NCI-H2196 treated with DMSO at 0.1 percent for 48 hours (cell line): ENCODE measurements around the gene ZSWIM4.
"Not testable (repeated sequence)": the region's sequence is repeated elsewhere in the genome, so short reads cannot be mapped to it uniquely, and the experiment has no call there.

Source experiments
- DNase-seq: peaks from one replicate; lab custom pipeline; 2025; ENCODE audit not compliant: unreplicated experiment; lab: John Stamatoyannopoulos, UW

ZSWIM4 gene

GRCh38 chr19:13848798-13849676 is 53.8 kb downstream of the ZSWIM4 start:
- DNase-seq: no peak

DNA sequence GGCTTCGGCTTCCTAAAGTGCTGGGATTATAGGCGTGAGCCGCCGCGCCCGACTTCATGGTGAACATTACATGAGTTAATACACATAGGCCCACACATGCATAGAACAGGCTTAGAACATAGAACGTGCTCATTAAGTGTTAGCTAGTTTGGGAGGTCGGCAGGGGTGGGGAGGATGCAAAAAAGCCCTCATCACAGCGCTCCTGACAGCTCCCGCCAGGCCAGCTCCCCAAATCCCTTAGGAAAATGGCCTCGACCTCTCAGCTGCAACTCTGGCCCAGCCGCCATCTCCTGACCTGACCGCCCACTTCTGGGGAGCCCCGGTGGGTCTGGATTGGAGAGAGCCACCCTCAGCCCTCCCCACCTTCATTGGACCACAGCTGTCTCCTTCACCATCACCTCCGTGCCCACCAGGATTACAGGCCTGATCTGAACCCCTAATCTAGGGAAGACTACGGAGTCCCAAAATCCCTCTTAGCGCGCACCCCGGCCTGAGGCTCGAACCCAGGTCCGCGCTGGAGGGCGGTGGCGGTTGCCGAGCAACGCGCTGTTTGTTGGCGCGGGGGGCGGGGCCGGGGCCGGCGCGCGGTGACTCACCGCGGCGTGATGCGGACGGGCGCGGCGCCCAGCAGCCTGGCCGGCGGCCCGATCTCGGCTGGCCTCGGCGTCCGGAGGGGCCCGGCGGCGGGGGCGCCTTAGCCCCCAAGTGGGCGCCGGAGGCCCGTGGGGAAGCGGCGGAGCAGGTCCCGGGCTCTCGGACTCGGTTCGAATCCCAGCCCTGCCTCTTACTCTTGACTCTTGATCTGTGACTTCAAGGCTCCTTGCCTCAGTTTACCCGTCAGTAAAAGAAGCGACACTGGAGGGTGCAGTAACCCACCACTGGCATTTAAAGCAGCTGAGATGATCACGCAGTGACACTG is 55.0 kb downstream of the ZSWIM4 start:
- DNase-seq: peak; percentile 40

DNA sequence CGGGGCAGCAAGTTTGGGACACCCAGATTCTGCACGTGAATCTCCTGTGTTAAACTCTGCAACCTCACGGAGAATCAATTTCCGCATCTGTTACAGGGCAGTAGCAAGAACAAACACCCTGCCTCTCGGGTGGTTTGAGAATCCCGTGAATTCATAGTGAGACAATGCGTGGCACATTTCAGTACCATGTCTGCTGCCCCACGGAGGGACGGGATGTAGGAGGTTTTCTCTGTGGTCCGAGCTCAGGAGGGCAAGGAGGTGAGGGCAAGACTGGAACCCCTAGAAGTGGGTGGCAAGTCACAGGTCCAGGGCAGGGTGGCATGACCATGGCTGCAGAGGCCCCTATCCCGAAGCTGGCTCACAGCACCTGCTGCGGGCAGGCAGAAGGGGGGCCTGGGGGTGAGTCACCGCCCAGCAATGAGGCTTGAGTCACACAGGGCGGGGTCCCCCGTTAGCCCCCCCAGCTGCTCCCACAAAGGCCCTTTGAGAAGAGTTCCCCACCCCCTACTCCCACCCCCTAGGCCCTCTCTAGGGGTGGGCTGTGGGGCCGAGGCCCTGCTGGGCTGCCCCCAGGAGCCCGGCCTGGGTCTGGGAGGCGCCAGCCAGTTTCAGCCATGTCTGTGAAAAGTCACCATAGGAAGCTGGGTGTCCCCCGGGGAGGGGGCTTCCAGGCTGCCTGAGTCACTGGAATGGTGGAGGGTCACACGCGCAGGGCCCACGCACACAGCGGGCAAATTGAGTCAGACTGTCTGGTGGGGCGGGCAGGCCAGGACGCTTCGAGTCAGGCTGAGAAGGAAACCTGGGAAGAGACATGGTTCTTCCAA is 55.9 kb downstream of the ZSWIM4 start:
- DNase-seq: peak; percentile 54

DNA sequence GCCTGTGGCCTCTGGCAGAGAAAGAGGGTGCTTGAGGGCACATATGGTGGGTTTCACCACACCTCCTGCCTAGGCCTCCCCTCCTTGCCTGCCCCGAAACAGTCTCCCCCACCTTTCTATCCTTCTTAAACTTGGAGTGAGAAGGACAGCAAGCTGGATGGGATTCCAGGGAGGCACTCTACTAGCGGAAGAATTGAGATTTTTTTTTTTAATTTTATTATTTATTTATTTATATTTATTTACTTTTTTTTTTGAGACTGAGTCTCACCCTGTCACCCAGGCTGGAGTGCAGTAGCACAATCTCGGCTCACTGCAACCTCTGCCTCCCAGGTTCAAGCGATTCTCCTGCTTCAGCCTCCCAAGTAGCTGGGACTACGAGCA is 56.5 kb downstream of the ZSWIM4 start:
- DNase-seq: not testable (repeated sequence)

GRCh38 chr19:13852171-13852707 is 57.0 kb downstream of the ZSWIM4 start:
- DNase-seq: not testable (repeated sequence)

DNA sequence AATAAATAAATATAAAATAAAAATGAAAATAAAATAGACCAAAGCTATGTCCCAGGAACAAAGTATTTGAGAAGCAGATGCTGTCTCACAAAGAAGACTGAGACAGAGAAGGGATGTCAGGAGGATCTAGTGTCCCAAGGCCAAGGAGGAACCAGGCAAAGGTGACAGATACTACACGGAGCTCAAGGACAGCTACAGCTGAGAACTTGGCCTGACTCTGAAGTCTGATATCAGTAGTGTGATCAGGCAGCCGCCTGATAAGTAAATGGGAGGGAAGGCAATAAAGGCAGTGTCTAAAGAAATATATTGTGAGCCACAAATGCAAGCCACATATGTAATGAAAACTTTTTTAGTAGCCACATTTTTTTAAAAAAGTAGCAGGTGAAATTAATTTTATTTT is 61.3 kb downstream of the ZSWIM4 start:
- no peak for DNase-seq

DNA sequence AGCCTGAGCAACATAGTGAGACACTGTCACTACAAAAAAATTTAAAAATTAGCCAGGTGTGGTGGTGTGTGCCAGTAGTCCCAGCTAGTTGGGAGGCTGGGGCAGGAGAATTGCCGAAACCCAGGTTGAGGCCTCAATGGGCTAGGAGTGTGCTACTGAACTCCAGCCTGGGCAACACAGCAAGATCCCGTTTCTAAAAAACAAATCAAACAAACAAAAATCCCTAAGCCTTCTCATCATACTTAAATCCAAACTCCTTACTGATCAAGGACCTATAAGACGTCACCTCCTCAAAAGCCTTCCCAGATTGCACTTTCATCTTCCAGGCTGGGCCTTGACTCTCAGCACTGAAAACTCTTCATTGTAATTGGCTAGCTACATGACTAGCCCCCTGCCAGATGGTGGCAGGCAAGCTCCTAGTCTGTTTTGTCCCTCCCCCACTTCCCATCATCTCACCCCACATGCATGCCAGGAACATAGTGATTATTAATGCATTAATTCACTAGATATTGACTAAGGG is 64.2 kb downstream of the ZSWIM4 start:
- no peak for DNase-seq

DNA sequence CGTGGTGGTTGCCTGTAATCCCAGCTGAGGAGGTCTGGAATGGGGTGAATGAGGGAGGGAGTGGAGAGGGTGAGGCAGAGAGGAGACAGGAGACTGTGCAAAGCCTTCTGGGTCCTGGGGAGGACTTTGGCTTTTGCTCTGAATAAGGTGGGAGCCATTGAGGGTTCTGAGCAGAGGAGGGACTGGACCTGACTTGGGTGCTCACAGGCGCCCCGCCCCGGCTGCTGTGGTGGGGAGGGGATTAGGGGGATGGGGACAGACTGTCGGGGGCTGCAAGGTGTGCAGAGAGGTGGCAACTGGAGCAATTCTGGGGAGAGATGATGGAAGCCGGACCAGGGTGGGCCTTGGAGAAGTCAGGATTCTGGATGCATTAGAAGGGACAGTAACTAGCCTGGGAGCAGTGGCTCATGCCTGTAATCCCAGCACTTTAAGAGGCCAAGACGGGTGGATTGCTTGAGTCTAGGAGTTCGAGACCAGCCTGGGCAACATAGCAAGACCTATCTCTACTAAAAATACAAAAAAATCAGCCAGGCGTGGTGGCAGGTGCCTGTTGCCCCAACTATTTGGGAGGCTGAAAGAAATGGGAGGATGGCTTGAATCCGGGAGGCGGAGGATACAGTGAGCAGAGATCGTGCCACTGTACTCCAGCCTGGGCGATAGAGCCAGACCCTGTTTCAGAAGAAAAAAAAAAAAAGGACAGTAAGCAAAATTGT is 65.6 kb downstream of the ZSWIM4 start:
- DNase-seq: no peak

DNA sequence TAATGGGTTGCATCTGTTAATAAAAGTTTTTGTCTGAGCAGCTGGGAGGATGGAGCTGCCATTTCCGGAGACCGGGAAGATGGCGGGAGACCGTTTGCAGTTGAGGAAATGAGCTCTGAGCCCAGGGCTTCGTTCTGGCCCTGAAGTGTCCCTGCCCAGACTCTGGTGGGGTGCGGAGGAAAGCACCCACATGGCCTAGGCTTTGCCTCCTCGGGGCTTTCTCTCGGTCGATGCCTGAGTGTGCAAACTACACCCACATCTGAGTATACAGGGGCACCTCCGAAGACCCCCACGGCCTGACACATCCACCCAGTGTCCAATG is 66.1 kb downstream of the ZSWIM4 start:
- DNase-seq: no peak

DNA sequence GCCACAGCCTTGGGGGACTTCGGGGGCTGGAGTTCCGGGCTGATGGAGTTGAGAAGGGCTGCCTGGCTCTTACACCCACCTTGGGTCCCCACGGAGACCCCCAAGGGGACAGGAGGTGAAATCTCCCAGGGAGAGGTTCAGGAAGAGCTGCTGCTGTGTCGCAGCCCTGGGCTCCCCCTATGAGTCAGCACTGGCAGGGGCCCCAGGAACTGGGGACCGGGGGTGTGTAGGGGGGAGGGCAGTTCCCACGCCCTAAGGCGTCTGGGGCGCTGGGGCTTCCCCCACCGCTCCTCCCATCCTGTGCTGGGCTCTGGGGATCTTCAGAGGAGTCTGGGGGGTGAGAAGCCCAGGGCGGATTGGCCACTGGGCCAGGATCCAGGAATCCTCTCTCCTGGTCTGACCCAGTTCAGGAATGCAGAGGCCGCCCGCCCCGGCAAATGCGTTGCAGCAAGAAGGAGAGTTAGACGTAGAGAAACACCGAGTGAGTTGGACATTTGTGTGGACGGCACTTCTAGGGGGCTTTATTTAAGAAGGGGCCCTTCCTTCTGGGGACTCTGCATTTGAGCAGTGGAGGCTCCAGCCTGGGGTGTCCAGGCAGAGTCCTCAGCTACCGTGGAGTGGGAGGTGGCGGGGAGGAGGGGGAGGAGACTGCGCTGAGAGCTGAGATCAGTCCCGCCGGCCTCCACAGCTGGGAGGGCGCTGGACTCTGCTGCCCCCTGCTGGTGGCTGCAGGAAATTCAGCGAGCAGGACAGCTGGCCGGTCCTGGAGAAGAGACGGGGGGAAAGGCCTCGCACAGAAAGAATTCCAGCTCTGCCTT is 66.7 kb downstream of the ZSWIM4 start:
- peak; percentile 78 for DNase-seq

DNA sequence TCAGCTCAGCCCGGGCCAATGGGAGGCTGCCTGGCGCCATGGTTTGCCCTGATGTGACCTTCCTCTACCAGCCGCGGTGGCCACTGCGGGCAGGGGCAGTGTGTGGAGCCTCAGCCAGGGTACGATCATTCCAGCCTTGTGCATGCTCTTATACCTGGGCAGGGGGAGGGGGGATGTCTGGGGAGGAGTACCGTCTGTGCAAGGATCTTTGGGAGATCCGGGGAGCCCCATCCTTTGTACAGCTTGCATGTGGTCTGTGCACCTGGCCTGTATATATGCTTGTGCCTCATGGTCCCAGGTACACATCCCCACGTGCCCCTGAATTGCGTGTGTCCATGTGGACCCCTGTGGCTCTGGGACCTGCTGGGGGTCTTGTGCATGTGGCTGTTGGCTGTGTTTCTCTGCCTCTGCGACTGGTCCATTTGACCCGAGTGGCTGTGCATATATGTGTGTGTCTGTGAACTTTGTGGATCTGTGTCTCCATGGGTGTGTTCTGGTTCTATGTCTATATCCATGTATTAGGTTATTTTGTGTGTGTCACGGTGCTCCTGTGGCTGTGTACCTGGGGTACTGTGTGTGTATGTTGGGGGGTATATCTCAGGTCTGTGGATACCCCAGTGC is 68.9 kb downstream of the ZSWIM4 start:
- DNase-seq: no peak

DNA sequence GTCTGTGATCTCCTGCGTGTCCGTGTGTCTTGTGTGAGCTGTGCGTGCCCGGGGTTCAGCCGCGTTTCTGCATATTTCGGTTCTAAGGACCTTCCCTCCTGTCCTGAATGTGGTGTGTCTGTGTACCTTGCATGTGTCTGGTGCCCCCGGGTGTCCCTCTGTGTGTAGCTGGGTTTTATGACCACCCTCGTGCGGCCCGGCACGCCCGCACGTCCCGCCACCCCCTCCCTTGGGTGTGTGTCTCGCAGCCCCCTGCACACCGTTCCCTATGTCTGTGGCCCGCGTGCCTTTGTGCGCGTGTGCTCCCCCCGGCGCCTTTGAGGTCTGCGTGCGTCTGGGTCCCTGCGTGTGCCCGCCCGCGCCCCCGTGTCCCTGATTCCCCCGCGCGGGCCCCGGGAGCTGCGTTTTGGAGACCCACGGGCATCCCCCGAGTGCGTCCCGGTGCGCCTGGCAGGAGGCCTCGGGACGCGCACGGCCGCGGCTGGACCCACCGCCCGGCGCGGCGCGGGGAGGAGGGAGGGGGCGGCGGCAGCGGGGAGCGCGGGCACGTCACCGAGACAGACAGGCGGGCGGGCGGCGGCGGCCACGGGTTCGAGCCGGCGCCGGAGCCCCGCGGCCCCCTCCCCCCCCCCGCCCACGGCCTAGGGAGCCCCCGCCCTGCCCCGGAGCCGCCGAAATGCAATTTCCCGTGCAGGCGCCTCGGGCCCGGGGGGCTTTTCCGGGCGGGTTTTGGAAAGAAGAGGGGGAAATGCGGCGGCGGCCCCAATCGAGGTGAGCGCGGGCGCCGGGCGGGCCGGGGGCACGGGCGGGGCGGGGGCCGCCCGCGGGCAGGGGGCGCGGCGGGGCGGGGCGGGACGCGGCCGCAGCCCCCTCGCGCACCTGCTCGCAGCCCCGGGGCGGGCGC is 69.7 kb downstream of the ZSWIM4 start:
- no peak for DNase-seq

DNA sequence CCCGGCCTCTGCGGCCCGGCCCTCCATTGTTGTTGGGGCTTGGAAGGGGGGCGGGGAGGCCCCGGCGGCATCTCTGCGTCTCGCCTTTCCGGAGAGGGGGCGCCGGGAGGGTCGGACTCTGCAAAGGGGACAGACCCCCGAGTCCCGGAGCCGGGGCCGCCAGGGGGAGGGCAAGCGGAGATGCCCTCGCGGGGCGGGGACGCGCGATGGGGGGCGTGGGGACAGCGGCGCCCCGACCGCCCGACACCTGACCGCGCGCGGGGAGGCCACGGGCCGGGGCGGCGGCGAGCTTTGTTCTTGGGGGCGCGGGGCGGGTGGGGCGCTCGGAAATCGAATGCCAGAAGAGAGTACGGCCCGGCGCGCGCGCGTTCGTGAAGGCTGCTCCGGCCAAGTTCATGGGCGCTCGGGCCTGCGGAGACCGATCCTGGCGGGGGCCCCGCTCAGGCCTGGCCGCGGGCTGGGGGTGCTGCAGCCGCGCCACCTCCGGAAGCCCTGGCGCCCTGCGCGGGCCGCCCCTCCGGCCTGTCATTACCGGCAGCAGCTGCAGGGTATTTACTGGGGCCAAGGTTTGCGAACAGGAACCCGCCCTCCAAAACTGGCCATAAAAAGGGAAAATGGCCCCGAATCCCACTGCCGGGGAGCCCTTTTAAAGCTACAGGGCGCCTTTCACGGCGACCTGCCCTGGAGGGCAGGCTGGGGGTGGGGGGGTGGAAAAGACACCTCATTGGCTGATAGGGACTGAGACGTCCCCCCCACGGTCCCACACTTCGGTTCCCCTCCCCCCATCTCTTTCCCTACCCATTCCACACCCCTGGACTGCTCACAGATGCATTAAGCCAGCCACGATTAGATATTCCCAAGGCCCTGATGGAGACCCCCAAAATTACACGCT is 70.6 kb downstream of the ZSWIM4 start:
- DNase-seq: no peak

DNA sequence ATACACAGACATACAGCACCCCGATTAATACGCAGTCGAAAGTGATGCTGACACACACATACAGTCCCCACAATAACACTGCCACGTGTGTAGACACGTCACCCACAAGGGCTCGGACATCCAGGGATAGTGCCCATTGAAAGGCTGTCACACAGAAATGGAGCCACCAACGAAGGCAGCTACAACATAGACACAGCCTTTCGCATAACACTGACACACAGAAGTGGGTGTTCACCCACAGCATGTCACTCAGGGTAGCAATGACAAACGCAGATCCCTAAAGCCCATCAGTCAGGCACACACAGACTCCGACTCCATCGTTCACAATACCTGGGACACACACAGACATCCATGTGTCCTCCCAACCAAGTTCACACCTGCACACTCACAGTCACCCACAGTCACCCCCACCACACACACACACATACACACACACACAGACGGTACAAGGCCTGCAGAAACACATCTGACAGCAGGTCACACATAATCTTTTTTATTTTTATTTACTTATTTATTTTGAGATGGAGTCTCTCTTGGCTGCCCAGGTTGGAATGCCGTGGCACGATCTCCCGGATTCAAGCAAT is 71.3 kb downstream of the ZSWIM4 start:
- no peak for DNase-seq

- DNase-seq: no peak
Observed at GRCh38 chr19:13868663-13869062, 73.4 kb downstream of the ZSWIM4 start.

DNA sequence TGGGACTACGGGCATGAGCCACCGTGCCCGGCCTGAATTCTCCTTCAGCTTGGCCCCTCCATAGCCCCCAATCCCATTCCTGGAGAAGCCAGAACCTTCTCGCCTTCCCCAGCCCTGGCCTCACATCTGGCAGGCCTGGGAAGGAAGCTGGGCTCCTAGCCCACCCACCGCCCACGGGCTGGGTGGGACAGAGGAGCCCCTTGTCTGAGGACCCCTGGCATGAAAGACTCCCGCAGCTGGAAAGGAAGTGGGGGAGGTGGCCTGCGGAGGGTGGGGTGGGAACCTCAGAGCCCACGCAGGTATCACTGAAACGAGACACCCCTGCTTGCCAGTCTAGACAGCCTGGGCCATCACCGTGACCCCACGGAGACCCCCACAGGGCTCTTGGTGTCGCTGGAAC is 74.0 kb downstream of the ZSWIM4 start:
- no peak for DNase-seq
